Retinal pigment epithelial cell (primary cell): ENCODE data around the gene ADCK2.
A peak's percentile ranks its signal among the peaks of the same experiment; 100 is the strongest.
"Not testable (repeated sequence)": the region's sequence is repeated elsewhere in the genome, so short reads cannot be mapped to it uniquely, and the experiment has no call there.

ENCODE experiments used
- DNase-seq: peaks from one replicate; pipeline ENCODE4 v3.0.0-alpha.2; 2010; ENCODE audit warnings: low read depth
- H3K4me3 ChIP-seq: 2 replicates; pipeline ENCODE4 v1.5.1; 2011; ENCODE audit warnings: mild to moderate bottlenecking, low read length, control low read depth, moderate library complexity
- TF ChIP-seq, protein P1 (sequence below): conservative IDR thresholded peaks from 2 replicates; pipeline ENCODE4 v1.5.1; 2011; ENCODE audit warnings: low read depth, low read length, control low read depth, inconsistent platforms

Gene ADCK2

DNA sequence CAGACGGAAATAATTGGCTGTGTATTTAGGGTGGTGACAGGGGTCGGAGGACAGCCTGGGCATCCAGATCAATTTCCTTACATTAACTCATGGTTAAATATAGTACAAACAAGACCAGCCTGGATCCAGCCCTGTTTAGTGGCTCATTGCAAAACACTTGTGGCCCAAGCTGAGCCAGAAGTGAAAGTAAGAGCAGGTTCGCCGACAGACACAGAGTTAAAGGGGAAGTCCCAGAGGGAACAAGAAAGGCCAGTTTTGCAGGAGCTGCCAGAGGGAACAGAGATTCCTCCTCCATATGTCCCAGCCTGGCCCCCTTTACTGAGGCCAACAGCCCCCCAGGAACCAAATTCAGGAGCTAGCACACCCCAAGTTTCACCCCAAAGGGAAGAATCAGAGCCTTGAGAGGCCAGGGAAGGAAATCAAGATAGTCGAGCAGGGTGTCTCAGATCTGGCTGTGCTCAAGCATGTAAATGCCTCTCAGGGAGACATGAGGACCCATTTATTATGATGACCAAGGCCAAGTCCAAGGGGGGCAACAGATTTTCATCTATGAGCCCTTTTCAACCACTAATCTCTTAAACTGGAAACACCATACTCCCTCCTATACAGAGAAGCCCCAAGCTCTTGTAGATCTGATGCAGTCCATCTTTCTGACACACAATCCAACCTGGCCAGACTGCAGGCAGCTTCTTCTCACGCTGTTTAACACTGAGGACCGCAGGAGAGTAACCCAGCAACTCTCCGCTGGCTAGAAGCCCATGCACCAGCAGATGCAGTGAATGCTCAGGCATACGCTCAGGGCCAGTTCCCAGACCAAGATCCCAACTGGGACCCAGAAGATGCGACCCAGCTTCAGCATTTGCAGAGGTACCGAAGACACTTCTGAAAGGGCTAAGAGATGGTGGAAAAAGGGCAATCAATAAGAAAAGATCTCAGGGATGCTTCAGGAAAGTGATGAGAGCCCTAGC, 15.9 kb upstream of the ADCK2 start:
- H3K4me3 ChIP-seq = no peak overlapping the region
- TF ChIP-seq, protein P1, sequence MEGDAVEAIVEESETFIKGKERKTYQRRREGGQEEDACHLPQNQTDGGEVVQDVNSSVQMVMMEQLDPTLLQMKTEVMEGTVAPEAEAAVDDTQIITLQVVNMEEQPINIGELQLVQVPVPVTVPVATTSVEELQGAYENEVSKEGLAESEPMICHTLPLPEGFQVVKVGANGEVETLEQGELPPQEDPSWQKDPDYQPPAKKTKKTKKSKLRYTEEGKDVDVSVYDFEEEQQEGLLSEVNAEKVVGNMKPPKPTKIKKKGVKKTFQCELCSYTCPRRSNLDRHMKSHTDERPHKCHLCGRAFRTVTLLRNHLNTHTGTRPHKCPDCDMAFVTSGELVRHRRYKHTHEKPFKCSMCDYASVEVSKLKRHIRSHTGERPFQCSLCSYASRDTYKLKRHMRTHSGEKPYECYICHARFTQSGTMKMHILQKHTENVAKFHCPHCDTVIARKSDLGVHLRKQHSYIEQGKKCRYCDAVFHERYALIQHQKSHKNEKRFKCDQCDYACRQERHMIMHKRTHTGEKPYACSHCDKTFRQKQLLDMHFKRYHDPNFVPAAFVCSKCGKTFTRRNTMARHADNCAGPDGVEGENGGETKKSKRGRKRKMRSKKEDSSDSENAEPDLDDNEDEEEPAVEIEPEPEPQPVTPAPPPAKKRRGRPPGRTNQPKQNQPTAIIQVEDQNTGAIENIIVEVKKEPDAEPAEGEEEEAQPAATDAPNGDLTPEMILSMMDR = no peak
- DNase-seq = no peak

DNA sequence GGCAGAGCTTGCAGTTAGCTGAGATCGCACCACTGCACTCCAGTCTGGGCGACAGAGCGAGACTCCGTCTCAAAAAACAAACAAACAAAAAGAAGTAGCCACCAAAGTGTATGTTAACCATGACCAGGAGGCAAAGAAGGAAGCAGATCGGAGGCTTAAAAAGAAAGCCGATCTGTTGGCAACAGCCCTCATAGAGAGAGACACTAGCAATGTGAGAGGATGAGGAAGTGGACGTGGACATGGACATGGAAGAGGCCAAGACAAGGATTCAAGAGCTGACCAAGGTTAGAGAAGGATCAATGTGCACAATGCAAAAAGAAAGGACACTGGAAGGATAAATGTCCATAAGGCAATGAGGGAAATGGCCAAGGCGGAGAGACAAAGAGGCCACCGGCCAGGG, 14.9 kb upstream of the ADCK2 start:
- DNase-seq = no peak
- TF ChIP-seq, protein P1 = no peak
- H3K4me3 ChIP-seq = no peak overlapping the region

DNA sequence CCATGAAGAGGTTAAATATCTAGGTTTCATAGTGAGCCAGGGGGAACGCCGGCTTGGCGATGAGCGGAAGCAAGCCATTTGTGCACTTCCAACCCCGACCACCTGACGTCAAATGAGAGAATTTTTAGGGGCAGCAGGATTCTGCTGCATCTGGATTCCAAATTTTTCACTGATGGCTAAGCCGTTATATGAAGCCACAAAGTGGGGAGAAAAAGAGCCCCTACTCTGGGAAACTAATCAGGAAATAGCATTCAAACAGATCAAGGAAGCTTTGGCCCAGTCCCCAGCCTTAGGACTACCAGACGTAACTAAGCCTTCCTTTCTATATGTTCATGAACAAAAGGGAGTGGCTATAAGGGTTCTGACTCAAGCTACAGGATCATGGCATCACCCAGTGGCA, 12.9 kb upstream of the ADCK2 start:
- no peak for DNase-seq

DNA sequence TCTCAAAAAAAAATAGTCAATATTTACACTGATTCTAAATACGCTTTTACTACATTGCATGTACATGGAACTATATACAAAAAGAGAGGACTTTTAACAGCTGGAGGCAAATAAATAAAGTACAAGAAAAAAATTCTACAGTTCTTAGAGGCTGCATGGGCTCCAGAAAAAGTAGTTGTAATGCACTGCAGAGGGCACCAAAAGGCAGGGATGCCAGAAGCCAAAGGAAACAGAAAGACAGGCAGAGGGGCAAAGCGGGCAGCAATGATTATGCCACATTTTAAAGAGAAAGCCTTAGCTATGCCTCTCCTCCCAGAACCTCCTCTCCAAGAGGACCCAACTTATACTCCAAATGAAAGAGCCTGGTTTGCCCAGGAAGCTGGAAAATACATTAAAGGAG, 11.6 kb upstream of the ADCK2 start:
- no peak overlapping the region for H3K4me3 ChIP-seq
- no peak for DNase-seq
- TF ChIP-seq, protein P1 = peak; percentile 19

More for the DNA sequence above, 12.9 kb upstream of the ADCK2 start:
- TF ChIP-seq, protein P1 = no peak
- no peak overlapping the region for H3K4me3 ChIP-seq

DNA sequence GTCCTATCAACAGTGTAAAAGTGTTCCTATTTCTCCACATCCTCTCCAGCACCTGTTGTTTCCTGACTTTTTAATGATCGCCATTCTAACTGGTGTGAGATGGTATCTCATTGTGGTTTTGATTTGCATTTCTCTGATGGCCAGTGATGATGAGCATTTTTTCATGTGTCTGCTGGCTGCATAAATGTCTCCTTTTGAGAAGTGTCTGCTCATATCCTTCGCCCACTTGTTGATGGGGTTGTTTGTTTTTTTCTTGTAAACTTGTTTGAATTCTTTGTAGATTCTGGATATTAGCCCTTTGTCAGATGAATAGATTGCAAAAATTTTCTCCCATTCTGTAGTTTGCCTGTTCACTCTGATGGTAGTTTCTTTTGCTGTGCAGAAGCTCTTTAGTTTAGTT, 9.8 kb upstream of the ADCK2 start:
- not testable (repeated sequence) for H3K4me3 ChIP-seq, DNase-seq

DNA sequence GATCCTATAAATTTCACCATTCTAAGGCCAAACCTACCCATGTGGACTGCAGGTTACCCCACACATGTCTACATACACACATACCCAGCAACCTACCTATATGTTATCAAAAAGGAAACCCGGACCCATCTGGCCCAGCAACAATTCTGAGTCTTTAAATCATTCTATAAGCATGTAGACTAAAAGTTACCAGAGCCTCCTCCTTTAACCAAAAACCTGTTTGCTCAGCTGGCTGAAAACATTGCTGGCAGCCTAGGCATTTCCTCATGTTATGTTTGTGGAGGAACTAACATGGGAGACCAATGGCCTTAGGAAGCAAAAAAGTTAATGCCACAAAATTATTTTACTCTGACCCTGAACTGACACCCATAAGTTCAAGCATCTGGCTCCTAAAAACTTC, 5.3 kb upstream of the ADCK2 start:
- DNase-seq = no peak
- no peak overlapping the region for H3K4me3 ChIP-seq
- TF ChIP-seq, protein P1 = no peak

DNA sequence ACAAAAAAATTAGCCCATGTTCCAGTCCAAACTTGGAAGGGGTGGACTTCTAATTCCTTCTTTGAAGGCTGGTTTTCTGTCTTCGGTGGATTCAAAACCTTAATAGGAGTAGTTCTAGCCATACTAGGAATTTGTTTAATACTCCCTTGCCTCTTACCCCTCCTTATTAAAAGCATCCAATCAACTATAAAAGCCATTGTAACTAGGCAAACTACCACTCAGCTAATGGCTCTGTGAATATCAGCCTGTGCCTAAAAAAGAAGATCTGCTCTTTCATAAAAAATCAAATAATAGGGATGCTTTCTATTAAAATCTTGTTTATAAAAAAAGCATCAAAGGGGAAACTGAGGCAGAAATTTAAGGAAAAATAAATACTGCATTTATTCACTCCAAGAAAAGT, 4.1 kb upstream of the ADCK2 start:
- DNase-seq = no peak
- H3K4me3 ChIP-seq = no peak overlapping the region
- TF ChIP-seq, protein P1 = no peak
